ENCODE data around the gene THSD4. TPM values are rescaled to one million over a fixed set of nuclear protein-coding genes. Genes with fewer than 3 reads are reported as not detected.

Gene THSD4
- total and polyA plus RNA-seq, 9 of the 15 experiments (the other 6 are each of a cell fraction or from before 2014, with no cell fraction given) = 0.04 TPM; not detected in 5

- TF ChIP-seq REST (IDR thresholded peaks at IDR 0.05; ENCODE audit: borderline replicate concordance) (0 out of 2 replicates have a peak, but pooled peaks have one; percentile 5), REST (CRISPR knock-in tag; IDR thresholded peaks at IDR 0.05; ENCODE audit: low read depth) (no peak), ZBTB1 (CRISPR knock-in tag; IDR thresholded peaks at IDR 0.05; ENCODE audit: borderline replicate concordance, low read depth) (no peak), CTCF (IDR thresholded peaks at IDR 0.05 in 2 of 3, conservative IDR thresholded peaks at IDR 0.05 in 1 of 3; ENCODE audit: insufficient read depth in 2 of 3, low read depth in 1 of 3, low read length in 3 of 3) (peak; percentile 41 to 57 (median 47); a peak in 4 of 6 replicates), ZNF436 (CRISPR knock-in tag; IDR thresholded peaks at IDR 0.05) (no peak), CREBBP (IDR thresholded peaks at IDR 0.05; ENCODE audit: low read depth, low read length) (no peak), HMBOX1 (IDR thresholded peaks at IDR 0.05) (peak; percentile 86), WHSC1 (IDR thresholded peaks at IDR 0.05; ENCODE audit: low read length) (no peak)
Measured at GRCh38 chr15:71651750-71652186, 536.5 kb downstream of the THSD4 start (continued).
